ENCODE measurements around the gene INF2.

GRCh38 chr14:104694991-104695659 lies 5.7 kb downstream of the INF2 start:
- no peak for TF ChIP-seq CTCF (conservative IDR thresholded peaks at IDR 0.05; ENCODE audit: low read depth in 2 of 2)
- no peak for TF ChIP-seq EZH2phosphoT487 (IDR thresholded peaks at IDR 0.05; ENCODE audit: unreplicated experiment)
- TF ChIP-seq POLR2AphosphoS5 (IDR thresholded peaks at IDR 0.05; ENCODE audit: low read depth): no peak
